ENCODE results near the gene CACNA1C. TPM values are rescaled to one million over a fixed set of nuclear protein-coding genes. Genes with fewer than 3 reads are reported as not detected.
A peak's percentile ranks its signal among the peaks of the same experiment; 100 is the strongest.

Gene CACNA1C
- total RNA-seq, 1 donor from 2014 or later, result 1.5 TPM

DNA sequence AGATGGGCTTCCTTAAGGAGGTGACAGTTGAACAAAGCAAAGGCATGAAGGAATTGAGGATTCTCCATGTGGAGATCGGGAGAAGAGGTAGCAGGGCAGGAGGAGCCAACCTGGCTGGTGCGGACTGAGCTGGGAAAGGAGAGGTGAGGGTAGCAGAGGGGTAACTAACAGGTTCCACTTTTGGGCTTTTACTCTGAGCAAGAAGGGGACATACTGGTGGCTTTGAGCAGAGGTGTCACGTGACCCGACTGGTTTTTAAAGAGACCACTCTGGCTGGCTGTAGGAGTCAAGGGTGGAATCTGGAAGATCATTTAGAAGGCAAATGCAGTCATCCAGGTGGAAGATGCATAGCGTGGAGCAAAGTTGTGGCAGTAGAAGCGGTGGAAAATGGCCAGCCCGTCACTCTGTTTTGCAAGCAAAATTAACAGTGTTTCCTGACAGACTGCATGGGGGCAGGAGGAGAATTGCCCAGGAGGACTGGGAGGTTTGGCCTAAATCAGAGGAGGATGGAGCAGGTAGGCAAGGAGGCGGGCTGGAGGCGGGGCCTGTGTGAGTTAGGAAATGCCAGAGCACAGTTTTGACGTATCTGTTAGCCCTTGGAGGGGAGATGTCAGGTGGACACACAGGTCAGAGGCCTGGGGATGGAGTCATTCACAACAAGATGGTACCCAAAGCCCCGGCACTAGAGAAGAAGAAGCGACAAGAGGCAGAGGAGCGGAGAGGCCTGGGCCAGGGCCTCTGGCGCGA is 585.7 kb downstream of the CACNA1C start:
- DNase-seq, result no peak

GRCh38 chr12:2639020-2639298 is 586.2 kb downstream of the CACNA1C start:
- no peak for DNase-seq

DNA sequence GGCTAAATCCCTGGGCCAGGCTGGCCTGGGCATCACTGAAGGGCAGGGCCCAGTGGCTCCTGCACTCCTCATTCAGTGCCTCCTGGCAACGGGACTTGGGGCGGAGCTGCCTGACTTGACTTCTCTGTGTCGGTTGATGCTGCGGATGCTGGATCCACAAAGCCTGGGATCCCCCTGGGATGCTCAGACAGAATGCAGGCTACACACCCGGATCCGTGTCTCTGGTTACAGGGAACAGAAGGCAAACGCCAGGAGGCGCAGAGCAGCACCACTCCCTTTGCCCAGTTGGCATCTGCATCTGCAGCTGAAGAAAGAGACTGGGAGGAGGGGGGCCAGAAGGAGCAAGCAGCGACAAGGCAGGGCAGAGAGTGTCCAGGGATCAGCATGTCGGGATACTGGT is 587.5 kb downstream of the CACNA1C start:
- DNase-seq, result no peak

DNA sequence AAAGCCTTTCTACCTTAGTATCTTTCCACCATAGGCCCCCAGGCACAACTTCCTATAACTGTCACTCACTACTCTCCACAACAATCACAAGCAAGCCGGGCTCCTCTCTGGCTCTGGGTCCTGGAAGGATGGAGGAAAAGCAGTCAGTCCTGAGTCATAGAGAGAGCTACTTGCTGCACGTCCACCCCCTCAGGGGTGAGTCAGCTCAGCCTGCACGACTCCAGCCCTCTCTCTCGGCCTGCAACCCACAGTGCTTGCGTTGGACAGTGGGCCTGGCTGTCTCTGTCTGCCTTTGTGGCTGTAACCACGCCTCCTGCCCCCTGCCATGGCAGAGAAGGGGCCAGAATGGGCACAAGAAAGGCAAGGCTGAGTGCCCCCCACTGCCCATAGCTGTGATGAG is 587.9 kb downstream of the CACNA1C start:
- peak; percentile 97 for DNase-seq

DNA sequence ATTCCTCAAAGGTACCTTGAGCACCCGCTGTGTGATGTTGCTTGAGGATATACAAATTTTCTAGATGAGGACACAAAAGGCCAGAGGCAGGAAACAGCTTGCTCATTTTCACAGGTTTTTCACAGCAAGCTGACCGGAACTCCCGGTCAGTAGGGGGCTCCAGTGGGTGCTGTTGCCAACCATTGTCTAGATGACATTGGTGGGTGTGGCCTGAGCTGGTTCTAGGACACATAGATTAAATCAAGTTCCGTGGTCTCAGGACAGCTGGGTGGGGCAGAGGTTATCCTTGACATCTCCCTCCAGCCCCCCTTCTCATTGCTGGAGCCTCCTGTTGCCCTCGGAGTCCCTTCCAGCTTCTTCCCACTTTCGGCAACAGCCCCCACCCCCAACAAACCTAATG is 588.4 kb downstream of the CACNA1C start:
- peak; percentile 89 for DNase-seq

- DNase-seq, result no peak
These were observed 589.0 kb downstream of the CACNA1C start for GRCh38 chr12:2641761-2642160.

DNA sequence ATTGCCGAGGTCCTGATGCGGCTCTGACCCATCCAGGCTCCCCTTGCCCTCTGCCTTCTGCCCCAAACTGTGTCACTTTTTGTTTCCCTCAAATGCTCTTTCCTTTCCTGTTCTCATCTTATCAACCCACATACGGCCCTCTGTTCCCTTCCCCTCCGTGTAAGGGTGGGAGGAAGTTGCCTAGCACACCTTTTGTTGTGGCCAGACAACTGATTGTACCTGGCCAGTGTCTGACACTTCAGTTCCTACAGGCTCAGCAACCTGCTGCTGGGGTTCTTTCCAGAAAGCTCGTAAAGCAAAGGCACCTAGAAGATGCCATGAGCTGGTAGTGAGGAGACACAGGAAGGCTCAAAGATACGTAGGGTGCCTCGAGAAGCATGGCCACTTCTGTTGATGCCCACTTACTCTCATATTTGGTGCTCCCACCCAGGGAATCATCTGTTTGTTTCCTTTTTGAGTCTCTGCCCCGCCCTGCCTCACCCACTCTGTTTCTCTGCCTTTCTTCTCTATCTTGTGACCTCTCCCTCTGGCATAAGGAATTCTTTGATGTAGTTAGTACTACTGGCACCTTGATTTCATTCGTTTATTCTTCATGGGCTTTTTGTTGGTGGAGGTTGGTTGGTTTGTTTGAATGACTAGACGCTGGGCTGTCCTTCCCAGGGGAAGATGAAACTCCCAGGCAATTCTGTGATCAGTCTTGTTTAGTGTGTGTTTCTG is 589.5 kb downstream of the CACNA1C start:
- DNase-seq, result no peak

- DNase-seq, result no peak
These were observed 590.2 kb downstream of the CACNA1C start for GRCh38 chr12:2642896-2643425.

- DNase-seq, result no peak
These were observed 590.9 kb downstream of the CACNA1C start for GRCh38 chr12:2643576-2644135.

DNA sequence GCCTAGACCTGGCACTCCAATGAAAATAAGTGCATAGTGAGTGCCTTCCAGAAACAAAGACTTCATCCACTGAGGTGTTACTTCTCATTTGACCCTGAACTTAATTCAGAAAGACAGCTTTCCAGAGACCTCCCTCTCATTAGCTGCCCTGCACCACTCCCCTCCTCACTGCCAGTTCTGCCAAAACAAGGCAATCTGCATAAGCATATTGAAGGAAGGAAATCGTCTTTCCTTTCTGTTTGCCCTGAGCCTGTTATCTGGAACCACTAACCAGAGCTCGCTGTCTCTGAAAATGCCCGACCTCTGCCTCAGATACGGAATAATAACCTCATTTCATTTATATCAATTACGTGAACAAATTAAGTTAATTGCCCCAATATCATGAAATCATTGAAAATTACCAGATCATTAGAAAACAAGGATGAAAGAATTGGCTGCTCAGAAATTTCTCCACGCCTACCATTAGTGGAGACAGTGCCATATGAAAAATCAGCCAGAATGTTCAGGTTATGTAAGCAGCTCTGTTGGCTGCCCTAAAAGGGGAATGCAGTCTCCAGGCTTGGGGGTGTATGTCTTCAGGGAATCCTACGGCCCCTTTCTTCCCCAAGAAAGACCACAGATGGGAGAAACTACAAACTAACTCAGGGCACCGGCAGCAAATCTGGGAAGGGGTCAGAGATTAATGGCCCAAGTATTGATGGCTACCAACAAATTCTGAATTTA is 592.1 kb downstream of the CACNA1C start:
- DNase-seq, result peak; percentile 45

DNA sequence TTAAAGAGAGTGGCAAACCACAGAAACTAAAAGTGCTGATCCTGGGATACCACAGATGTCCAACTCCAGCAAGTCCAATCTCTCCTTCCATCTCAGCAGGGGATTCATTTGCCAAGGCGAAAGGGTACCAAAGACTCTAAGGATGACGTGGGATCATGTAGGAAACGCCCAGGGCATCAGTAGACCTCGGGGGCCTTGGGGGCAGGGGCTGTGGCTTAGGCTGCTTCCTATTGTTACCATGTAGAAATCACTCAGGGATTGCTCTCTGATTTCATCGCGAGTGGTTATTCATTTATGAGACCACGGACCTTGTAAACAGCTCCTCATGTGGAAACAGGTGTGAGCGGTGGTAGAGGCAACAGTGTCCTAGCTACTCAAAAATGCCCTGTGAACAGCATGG is 592.7 kb downstream of the CACNA1C start:
- no peak for DNase-seq

DNA sequence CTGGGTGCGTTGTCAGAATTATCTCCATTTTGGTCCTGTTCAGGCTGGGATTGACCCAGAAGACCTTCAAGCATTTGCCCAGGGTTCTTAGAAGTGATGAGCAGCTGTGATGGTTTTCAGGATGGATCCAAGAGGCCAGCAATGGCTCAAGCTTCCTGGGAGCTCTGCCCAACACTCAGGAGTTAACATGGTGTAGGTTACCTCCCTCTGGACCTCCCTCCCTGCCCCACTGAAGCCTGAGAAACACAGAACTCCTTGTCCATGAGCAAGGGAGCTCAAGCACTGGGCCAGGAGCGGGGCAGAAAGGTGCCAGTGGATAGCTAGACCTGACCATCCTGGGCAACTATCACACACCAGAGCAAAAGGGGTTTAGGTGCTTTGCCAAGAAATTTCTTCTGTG is 593.6 kb downstream of the CACNA1C start:
- no peak for DNase-seq

DNA sequence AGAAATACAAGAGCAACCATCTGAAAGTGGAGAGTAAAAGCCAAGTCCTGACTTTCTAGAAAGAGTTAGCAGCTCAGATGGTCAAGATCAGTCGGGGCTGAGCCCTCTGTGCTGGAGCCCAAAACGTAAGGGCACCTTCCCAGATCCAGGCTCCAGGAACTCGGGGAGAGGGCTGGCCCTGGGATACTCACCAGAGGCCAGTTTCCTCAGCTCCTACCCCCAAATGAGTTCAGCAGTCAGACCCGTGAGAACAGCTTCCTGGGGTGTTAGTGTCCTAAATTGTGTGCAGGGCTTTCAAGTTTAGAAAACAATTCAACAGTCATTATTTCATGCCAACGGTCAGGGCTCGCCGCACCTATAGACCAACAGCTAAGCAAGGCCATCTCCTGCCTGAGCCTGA is 594.4 kb downstream of the CACNA1C start:
- no peak for DNase-seq

DNA sequence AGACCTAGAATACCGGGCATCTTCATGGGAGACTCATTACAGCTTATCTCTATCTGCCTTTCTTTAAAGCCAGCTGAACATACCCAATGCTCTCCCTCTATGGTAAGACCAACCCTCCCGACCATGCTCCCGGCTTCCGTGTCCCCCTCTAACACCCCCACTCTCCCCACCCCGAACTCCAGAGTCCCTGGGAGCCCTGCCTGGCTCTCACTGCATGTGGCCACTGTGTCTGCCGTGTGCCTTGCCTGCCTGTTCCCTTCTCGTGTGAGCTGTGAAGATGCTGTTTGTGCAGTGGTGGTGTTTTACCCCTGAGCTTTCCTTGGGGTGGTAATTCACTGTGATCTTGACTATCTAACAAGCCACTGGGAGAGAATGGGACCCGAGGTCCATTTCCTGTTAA is 595.6 kb downstream of the CACNA1C start:
- no peak for DNase-seq

GRCh38 chr12:2649201-2650030 is 596.6 kb downstream of the CACNA1C start:
- no peak for DNase-seq

- DNase-seq, result no peak
These were observed 597.7 kb downstream of the CACNA1C start for GRCh38 chr12:2650261-2651067.

DNA sequence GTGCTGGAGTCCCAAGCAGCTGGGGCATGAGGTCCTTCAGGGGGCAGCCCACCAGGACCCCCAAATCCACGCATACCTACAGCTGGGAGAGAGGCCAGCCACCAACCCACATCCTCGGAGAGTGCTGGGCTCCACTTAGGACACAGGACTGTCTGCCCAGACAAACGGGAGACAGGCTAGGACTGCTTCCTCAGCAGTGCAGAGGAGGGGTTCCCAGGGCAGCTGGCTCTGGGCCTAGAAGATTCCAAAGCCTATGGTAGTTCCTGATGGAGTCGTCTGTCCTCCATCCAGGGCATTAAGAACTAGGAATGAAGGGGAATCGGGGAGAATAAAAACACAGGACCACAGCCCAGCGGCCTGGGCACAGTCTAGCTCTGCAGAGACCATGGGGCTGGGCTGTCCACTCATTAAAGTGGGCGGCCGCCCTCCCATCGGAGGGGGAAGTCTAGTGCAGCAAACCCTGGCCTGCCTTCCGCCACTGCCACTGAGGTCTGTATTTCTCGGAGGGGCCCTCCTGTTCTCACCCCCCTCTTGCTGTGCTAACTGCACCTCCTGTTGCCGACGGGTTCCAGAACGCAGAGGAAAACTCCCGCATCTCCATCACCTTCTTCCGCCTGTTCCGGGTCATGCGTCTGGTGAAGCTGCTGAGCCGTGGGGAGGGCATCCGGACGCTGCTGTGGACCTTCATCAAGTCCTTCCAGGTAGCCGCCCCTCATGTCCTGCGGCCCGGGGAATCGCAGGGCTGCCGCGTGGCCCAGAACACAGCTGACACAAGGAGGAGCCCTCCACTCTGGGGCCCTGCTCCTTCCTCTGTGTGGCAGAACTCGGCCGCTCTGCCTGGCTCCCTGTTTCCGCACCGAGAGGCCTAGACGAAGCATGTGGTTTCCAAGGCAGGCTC is 598.5 kb downstream of the CACNA1C start:
- DNase-seq, result no peak

- DNase-seq, result no peak
These were observed 599.2 kb downstream of the CACNA1C start for GRCh38 chr12:2652011-2652400.

GRCh38 chr12:2652401-2653081 is 599.8 kb downstream of the CACNA1C start:
- DNase-seq, result no peak

GRCh38 chr12:2653461-2653965 is 600.7 kb downstream of the CACNA1C start:
- DNase-seq, result no peak
